Esophagus muscularis mucosa (tissue), 3 donors: Measurements from ENCODE around the gene TMEM120A.

Experiments
- POLR2A ChIP-seq: fragments of 450-650 bp; IDR thresholded peaks from one replicate; pipeline ENCODE4 v1.6.1; 2017; ENCODE audit warnings: antibody characterized with exemption, moderate library complexity, mild to moderate bottlenecking, low read depth
- POLR2AphosphoS5 ChIP-seq, 2 donors: sonication (generic); formaldehyde crosslinking; IDR thresholded peaks; one replicate each; pipeline ENCODE4 v1.6.1; 2017; ENCODE audit warnings: antibody characterized with exemption in 2 of 2
- TF ChIP-seq, protein P1 (sequence below), 3 experiments: fragments of 200-600 bp in 2 of 3; fragments of 450-650 bp in 1 of 3; sonication (generic) in 2 of 3; IDR thresholded peaks; one replicate each; pipeline ENCODE4 v1.5.1; 2017 to 2019; ENCODE audit warnings: antibody characterized with exemption in 3 of 3, mild to moderate bottlenecking in 2 of 3, moderate library complexity in 1 of 3

DNA sequence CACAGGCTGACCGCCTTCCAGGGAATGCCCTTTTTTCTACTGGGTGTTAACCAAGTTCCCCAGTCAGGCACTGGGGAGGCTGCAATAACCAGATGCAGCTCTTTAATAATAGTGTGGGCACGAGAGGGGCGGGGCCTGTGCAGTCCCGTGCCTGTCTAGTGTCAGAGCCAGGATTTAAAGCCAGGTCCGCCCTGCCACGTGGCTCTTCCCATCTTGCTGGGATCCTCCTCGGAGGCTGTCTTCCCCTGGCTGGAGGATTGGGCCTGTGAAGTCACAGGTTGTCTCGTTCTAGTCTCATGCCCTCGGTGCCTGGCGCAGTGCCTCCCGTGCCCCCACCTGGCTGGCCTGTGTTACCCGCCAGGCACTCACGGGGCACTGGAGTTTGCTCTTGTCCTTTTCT is 25.2 kb downstream of the TMEM120A start:
- TF ChIP-seq, protein P1, sequence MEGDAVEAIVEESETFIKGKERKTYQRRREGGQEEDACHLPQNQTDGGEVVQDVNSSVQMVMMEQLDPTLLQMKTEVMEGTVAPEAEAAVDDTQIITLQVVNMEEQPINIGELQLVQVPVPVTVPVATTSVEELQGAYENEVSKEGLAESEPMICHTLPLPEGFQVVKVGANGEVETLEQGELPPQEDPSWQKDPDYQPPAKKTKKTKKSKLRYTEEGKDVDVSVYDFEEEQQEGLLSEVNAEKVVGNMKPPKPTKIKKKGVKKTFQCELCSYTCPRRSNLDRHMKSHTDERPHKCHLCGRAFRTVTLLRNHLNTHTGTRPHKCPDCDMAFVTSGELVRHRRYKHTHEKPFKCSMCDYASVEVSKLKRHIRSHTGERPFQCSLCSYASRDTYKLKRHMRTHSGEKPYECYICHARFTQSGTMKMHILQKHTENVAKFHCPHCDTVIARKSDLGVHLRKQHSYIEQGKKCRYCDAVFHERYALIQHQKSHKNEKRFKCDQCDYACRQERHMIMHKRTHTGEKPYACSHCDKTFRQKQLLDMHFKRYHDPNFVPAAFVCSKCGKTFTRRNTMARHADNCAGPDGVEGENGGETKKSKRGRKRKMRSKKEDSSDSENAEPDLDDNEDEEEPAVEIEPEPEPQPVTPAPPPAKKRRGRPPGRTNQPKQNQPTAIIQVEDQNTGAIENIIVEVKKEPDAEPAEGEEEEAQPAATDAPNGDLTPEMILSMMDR (IDR thresholded peaks at IDR 0.05): no peak
- TF ChIP-seq POLR2A (no peak), POLR2AphosphoS5 (IDR thresholded peaks at IDR 0.05) (peak; percentile 23 to 61)
